Natural killer cell (primary cell): ENCODE data around the gene SPOCK3. TPM values are rescaled to one million over a fixed set of nuclear protein-coding genes. Genes with fewer than 3 reads are reported as not detected.

Experiments used
- ATAC-seq, 3 donors: fragments of 150-1000 bp in 2 of 3; fragments of 200-7000 bp in 1 of 3; cut with Tn5 transposase; 1 replicate in 1 of 3; 2 replicates in 2 of 3; pipeline ENCODE4 v1.10.0; 2021; ENCODE audit warnings: mild to moderate bottlenecking in 2 of 3, moderate library complexity in 2 of 3
- DNase-seq, 2 donors: peaks; one replicate each; pipeline versions ENCODE4 v3.0.0 to v3.0.0-alpha.2; 2013 to 2021; ENCODE audit warnings: mixed read lengths in 1 of 2
- H3K27ac ChIP-seq: one replicate; pipeline ENCODE4 v1.5.1; 2013; ENCODE audit warnings: mild to moderate bottlenecking, low read length
- H3K27me3 ChIP-seq: one replicate; pipeline ENCODE4 v1.6.1; 2013; ENCODE audit warnings: low read length; ENCODE audit not compliant: control insufficient read depth, insufficient read depth
- H3K36me3 ChIP-seq: one replicate; pipeline ENCODE4 v1.6.1; 2013; ENCODE audit warnings: low read length; ENCODE audit not compliant: control insufficient read depth, insufficient read depth
- H3K4me1 ChIP-seq: one replicate; pipeline ENCODE4 v1.6.1; 2013; ENCODE audit warnings: low read length; ENCODE audit not compliant: control insufficient read depth, insufficient read depth
- H3K4me3 ChIP-seq: one replicate; pipeline ENCODE4 v1.5.1; 2013; ENCODE audit warnings: low read length
- H3K9me3 ChIP-seq: one replicate; pipeline ENCODE4 v1.6.1; 2013; ENCODE audit warnings: low read length; ENCODE audit not compliant: control insufficient read depth, insufficient read depth
- H3K27ac Mint-ChIP-seq, 2 donors: one replicate each; pipeline ENCODE4 v1.8.0; 2022; ENCODE audit warnings: mild to moderate bottlenecking in 2 of 2, mixed read lengths in 2 of 2, moderate library complexity in 1 of 2
- H3K27me3 Mint-ChIP-seq, 2 donors: one replicate each; pipeline ENCODE4 v1.8.0; 2022; ENCODE audit warnings: low read depth in 2 of 2, mixed read lengths in 2 of 2
- H3K36me3 Mint-ChIP-seq: one replicate; pipeline ENCODE4 v1.8.0; 2022; ENCODE audit warnings: mixed read lengths
- H3K4me1 Mint-ChIP-seq, 2 donors: one replicate each; pipeline ENCODE4 v1.8.0; 2022; ENCODE audit warnings: mixed read lengths in 2 of 2
- H3K4me3 Mint-ChIP-seq: one replicate; pipeline ENCODE4 v1.8.0; 2022; ENCODE audit warnings: mild to moderate bottlenecking, moderate library complexity, mixed read lengths
- H3K9me3 Mint-ChIP-seq, 2 donors: one replicate each; pipeline ENCODE4 v1.8.0; 2022; ENCODE audit warnings: mixed read lengths in 2 of 2
- WGBS: methylation state at CpG from one replicate; pipeline ENCODE4 v1.1.7; 2013; ENCODE audit warnings: missing lambda C conversion rate; ENCODE audit not compliant: insufficient coverage; 5-methylcytosine and 5-hydroxymethylcytosine counted together
- intact Hi-C: fragments of 100-400 bp; cut with micrococcal nuclease; formaldehyde crosslinking; loops from one replicate; pipeline ENCODE4 v1.14.2; 2022
- total RNA-seq, 4 donors: library from RNA; stranded (reverse); fragments of 120-200 nt in 1 of 4; gene quantifications; one replicate each; pipeline versions ENCODE4 v1.2.3 to v1.2.4, GENCODE V29; 2013 to 2022
- TF ChIP-seq, protein P1 (sequence below): fragments of 200-600 bp; IDR thresholded peaks from one replicate; pipeline ENCODE4 v1.8.0; 2022; ENCODE audit warnings: antibody characterized with exemption

The SPOCK3 gene
- total RNA-seq, 3 donors from 2014 or later (not counting 1 experiment from before 2014, with no cell fraction given) = not detected

DNA sequence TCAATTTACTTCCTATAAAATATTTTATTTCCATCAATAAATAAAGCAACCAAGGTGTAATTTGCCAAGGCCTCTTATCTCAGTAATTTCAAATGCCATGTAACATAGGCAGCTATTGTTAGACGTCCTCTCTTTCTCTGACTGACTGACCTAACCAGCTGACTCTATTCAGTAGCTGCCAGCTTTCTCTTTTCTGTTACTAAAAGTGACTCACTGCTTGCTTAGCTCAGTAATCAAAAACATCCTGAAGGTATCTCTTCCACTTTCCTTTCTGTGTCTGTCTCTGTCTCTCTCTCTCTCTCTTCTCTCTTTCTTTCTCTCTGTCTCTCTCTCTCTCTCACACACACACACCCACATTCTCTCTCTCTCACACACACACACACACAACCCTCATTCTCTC lies 134.2 kb downstream of the SPOCK3 start:
- peaks cover 16% of the 10 kb centered on the region for H3K9me3 ChIP-seq
- TF ChIP-seq, protein P1, sequence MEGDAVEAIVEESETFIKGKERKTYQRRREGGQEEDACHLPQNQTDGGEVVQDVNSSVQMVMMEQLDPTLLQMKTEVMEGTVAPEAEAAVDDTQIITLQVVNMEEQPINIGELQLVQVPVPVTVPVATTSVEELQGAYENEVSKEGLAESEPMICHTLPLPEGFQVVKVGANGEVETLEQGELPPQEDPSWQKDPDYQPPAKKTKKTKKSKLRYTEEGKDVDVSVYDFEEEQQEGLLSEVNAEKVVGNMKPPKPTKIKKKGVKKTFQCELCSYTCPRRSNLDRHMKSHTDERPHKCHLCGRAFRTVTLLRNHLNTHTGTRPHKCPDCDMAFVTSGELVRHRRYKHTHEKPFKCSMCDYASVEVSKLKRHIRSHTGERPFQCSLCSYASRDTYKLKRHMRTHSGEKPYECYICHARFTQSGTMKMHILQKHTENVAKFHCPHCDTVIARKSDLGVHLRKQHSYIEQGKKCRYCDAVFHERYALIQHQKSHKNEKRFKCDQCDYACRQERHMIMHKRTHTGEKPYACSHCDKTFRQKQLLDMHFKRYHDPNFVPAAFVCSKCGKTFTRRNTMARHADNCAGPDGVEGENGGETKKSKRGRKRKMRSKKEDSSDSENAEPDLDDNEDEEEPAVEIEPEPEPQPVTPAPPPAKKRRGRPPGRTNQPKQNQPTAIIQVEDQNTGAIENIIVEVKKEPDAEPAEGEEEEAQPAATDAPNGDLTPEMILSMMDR = no peak
- intact Hi-C loops = no loop called here
- no peaks in the 10 kb centered on the region for H3K4me1 ChIP-seq
- H3K4me3 ChIP-seq = no peak overlapping the region
- WGBS = 65% methylated on average over 1 of the region's 1 CpG
- no peak overlapping the region for H3K27ac ChIP-seq
- H3K27ac Mint-ChIP-seq = no peak overlapping the region
- H3K4me3 Mint-ChIP-seq = no peak overlapping the region
- DNase-seq (no peak), ATAC-seq (no peak)
- H3K9me3 Mint-ChIP-seq = peaks cover 19 to 24% of the 10 kb centered on the region in 2 donors
- H3K36me3 Mint-ChIP-seq = peaks cover 9% of the 10 kb centered on the region
- H3K36me3 ChIP-seq = no peaks in the 10 kb centered on the region
- no peaks in the 10 kb centered on the region for H3K27me3 ChIP-seq
- H3K4me1 Mint-ChIP-seq = no peaks in the 10 kb centered on the region
- no peaks in the 10 kb centered on the region for H3K27me3 Mint-ChIP-seq

DNA sequence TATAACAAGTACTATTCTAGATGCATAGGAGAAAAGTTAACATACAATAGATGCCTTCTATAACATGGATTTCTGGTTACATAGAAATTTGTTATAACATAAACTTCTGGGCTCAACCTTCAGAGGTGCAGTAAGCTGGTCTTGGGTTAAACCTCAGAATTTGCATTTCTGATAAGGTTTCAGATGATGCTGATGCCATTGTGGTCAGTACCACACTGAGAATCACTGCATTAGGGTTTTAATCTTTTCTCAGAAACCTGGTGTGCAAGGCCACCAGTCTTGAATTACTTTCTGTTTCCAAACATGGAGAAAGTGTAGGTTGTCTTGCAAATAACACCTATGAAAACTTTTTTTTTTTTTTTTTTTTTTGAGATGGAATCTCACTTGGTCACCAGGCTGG lies 146.2 kb downstream of the SPOCK3 start:
- no peak for DNase-seq
- Mint-ChIP-seq H3K27me3 (no peaks in the 10 kb centered on the region), H3K4me3 (no peak overlapping the region), H3K4me1 (no peaks in the 10 kb centered on the region), H3K27ac (no peak overlapping the region), H3K36me3 (no peaks in the 10 kb centered on the region), H3K9me3 (peaks cover 0 to 8% of the 10 kb centered on the region in 2 donors)
- TF ChIP-seq, protein P1 = no peak
- H3K36me3 ChIP-seq = no peaks in the 10 kb centered on the region
- H3K27ac ChIP-seq = no peak overlapping the region
- H3K4me3 ChIP-seq = no peak overlapping the region
- H3K9me3 ChIP-seq = no peaks in the 10 kb centered on the region
- intact Hi-C loops = no loop called here
- H3K27me3 ChIP-seq = no peaks in the 10 kb centered on the region
- H3K4me1 ChIP-seq = no peaks in the 10 kb centered on the region
- ATAC-seq = no peak

DNA sequence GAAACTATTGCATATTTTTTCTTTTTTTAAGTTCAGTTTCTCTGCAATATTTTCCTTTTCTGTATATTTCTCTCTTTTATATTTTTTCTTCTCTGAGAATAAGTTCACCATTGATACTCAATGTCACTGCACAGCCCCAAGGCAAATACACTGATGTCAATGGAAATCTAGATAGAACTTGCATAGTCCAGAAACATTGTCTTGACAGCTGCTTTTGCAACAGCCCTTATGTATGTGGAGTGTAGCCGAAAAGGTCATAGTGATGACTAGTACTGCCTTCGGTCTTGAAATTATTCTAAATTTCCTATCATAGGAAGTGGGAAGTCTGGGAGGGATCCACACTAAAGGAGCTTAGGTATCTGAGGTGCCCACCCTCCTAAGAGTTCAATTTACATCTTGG lies 150.0 kb downstream of the SPOCK3 start:
- WGBS = no CpG with 5 or more reads among the region's 2 CpGs
- Mint-ChIP-seq H3K27me3 (no peaks in the 10 kb centered on the region), H3K4me1 (no peaks in the 10 kb centered on the region), H3K27ac (no peak overlapping the region), H3K9me3 (peaks cover 2 to 9% of the 10 kb centered on the region in 2 donors), H3K36me3 (no peaks in the 10 kb centered on the region), H3K4me3 (no peak overlapping the region)
- intact Hi-C loops = no loop called here
- Histone ChIP-seq H3K27me3 (no peaks in the 10 kb centered on the region), H3K4me3 (no peak overlapping the region), H3K27ac (no peak overlapping the region), H3K36me3 (no peaks in the 10 kb centered on the region), H3K9me3 (no peaks in the 10 kb centered on the region), H3K4me1 (no peaks in the 10 kb centered on the region)
- no peak for ATAC-seq
- TF ChIP-seq, protein P1 = no peak
- DNase-seq = no peak

DNA sequence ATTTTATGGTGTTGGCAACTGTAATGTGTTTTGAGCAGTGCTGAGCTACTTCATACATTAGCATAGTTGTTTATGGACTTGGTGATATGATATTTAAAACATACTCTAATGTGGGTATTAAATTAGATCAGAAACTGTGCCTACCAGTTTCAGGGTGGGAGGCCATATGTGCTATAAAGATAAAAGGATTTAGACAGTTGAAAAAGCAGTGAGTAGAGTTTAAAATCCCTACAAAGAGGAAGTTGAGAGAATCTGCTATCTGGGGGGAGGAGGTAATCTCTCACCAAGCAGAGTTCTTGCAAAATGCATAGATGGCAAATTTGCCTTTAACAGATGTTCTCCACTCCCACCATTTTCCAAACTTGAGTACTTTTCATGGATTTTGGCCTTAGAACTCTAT lies 154.5 kb downstream of the SPOCK3 start:
- Mint-ChIP-seq H3K9me3 (peaks cover 6 to 13% of the 10 kb centered on the region in 2 donors), H3K4me1 (no peaks in the 10 kb centered on the region), H3K27ac (no peak overlapping the region), H3K4me3 (no peak overlapping the region), H3K36me3 (no peaks in the 10 kb centered on the region), H3K27me3 (no peaks in the 10 kb centered on the region)
- Histone ChIP-seq H3K27me3 (no peaks in the 10 kb centered on the region), H3K9me3 (peaks cover 2% of the 10 kb centered on the region), H3K36me3 (no peaks in the 10 kb centered on the region), H3K4me1 (no peaks in the 10 kb centered on the region), H3K4me3 (no peak overlapping the region), H3K27ac (no peak overlapping the region)
- ATAC-seq (no peak), DNase-seq (no peak)
- intact Hi-C loops = no loop called here
- TF ChIP-seq, protein P1 = no peak
